Ramos (cell line): ENCODE results near the gene COG7.
"Not testable (repeated sequence)": the region's sequence is repeated elsewhere in the genome, so short reads cannot be mapped to it uniquely, and the experiment has no call there.

Experiments
- in situ Hi-C: fragments of 300-500 bp; cut with MboI; formaldehyde crosslinking; loops from one replicate; pipeline ENCODE4 v1.14.3; 2022; ENCODE audit warnings: low sequenced_read_pairs; ENCODE audit not compliant: unreplicated experiment

The COG7 gene

GRCh38 chr16:23478566-23478965 is 25.6 kb upstream of the COG7 start:
- in situ Hi-C loops: no loop called here

DNA sequence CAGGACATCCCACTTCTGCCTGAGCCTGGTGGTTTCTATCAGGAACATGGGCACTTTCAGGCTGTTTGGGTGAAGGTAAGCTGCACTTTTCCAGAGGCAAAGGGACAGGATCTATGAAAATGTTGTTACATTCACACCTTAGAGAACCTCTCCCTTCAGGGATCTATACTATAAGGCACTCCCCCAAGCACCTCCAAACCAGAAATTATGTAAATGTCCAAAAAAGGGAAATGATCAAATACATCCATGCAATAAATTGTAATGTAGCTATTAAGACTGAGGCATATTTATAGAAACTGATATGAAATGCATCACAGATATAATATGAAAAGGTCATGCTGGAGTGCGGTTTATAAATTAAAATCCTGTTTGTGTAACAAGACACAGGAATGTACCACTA is 23.3 kb upstream of the COG7 start:
- in situ Hi-C loops: no loop called here

DNA sequence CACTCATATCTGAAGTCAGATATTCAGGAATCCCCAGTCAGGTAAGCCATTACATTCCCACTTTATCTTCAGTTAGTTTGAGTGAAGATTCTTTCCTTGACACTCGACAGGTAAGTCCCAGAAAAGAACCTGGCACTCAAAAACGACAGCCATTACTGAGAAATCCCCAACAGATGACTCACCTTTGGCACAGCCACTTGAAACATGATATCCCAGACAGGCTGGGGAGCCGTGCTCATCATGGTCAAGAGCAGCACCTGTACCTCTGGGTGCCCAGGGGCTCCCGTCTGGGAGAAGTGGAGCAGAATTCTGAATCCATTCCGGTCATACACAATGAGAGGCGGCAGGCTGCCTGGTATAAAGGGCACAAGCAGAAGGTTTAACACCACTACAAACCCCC is 16.8 kb upstream of the COG7 start:
- in situ Hi-C loops: no loop called here

GRCh38 chr16:23466162-23466885 is 13.3 kb upstream of the COG7 start:
- in situ Hi-C loops: no loop called here

- in situ Hi-C loops: no loop called here
These were observed 12.2 kb upstream of the COG7 start for GRCh38 chr16:23465179-23465578.

DNA sequence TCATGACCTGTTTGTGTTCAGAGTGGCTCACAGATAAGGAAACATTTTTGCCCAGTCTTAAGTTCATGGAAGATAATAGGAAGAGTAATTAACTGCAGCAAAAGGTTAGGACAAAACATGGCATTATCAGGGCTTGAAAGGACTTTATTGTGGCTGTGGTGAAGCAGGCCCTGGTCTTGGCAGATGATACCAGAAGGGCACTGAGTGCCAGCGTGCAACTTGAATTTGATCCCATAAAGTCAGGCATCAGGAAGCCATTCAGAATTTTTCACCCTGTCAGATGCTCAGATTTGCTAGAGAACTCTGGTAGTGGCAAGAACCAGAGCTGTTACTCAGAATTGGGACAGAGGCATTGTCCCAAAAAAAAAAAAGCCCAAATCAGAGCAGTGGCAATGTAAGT is 11.2 kb upstream of the COG7 start:
- in situ Hi-C loops: no loop called here

- in situ Hi-C loops: not testable (repeated sequence)
These were observed 10.0 kb upstream of the COG7 start for GRCh38 chr16:23462994-23463393.

DNA sequence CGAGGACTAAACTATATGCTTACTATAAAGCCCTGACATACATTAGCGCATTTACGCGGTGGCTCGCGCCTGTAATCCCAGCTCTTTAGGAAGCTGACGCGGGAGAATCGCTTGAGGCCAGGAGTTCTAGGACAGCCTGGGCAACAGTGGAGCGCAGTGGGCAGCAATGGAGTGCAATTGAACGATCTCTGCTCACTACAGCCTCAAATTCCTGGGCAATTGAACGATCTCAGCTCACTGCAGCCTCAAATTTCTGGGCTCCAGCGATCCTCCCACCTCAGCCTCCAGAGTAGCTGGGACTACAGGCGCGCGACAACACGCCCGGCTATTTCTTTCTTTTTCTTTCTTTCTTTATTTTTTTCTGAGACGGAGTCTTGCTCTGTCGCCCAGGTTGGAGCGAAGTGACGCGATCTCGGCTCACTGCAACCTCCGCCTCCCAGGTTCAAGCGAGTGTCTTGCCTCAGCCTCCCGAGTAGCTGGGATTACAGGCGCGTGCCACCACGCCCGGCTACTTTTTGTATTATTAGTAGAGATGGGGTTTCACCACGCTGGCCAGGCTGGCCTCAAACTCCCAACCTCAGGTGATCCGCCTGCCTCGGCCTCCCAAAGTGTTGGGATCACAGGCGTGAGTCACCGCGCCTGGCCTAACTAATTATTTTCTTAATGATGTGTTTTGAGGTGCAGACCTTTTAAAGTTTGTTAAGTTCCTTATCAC is 506 bp upstream of the COG7 start:
- in situ Hi-C loops: no loop called here

DNA sequence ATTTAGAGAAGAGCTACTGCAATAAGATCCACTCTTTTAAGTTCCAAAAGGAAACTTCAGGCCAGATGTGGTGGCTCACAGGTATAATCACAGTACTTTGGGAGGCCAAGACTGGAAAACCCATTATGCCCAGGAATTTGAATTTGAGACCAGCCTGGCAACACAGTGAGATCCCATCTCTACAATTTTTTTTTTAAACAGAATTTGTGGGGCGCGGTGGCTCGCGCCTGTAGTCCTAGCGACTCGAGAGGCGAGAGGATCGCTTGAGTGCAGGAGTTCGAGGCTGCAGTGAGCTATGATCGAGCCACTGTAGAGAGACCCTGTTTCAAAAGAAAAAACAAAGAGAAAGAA is 793 bp downstream of the COG7 start:
- in situ Hi-C loops: no loop called here

GRCh38 chr16:23448392-23448791 is 4.6 kb downstream of the COG7 start:
- in situ Hi-C loops: no loop called here

GRCh38 chr16:23437542-23437941 is 15.4 kb downstream of the COG7 start:
- in situ Hi-C loops: loop anchor here (10.0 kb wide), 2 partner anchors 143 to 533 kb away; no protein-coding TSS in a partner anchor

DNA sequence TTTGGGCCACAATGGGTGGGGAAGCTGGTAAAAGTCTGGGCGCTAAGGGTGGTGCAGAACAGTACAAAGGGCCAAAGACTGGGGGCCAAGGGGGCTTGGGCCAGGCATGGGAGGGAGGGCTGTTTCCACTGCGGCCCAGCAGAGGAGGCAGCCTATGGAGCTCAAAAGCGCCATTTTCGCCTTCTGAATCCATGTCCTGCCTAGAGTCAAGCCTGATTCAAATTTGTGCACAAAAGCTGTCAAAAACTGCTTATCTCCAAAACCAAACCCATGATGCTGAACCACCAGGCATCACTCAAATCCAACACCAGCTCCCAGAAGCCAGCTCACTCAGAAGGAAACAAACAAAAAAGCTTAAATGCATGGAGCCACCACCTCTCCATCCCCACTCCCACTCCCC is 16.0 kb downstream of the COG7 start:
- in situ Hi-C loops: loop anchor here (10.0 kb wide), 2 partner anchors 142 to 532 kb away; no protein-coding TSS in a partner anchor

GRCh38 chr16:23435500-23435899 is 17.5 kb downstream of the COG7 start:
- in situ Hi-C loops: loop anchor here (10.0 kb wide), 2 partner anchors 141 to 531 kb away; no protein-coding TSS in a partner anchor

DNA sequence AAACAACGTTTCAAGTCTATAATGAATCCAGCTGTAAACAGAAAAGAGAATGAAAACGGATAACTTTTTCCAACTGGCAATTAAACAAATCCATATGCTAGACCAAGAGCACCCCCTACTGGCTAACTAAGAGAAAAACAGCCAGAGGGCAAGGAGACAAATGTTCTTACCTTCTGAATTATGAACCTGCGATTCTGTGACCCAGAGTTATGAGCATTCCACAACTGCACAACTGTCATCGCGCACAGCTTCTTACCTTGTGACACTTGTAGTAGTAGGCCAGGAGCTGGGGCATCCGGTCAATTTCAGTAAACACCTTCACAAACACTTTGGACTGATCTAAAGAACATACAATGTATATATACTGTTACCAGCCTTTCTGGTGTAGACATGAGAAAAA is 18.6 kb downstream of the COG7 start:
- in situ Hi-C loops: loop anchor here (5.0 to 10.0 kb wide), 3 partner anchors 140 to 530 kb away; no protein-coding TSS in a partner anchor

DNA sequence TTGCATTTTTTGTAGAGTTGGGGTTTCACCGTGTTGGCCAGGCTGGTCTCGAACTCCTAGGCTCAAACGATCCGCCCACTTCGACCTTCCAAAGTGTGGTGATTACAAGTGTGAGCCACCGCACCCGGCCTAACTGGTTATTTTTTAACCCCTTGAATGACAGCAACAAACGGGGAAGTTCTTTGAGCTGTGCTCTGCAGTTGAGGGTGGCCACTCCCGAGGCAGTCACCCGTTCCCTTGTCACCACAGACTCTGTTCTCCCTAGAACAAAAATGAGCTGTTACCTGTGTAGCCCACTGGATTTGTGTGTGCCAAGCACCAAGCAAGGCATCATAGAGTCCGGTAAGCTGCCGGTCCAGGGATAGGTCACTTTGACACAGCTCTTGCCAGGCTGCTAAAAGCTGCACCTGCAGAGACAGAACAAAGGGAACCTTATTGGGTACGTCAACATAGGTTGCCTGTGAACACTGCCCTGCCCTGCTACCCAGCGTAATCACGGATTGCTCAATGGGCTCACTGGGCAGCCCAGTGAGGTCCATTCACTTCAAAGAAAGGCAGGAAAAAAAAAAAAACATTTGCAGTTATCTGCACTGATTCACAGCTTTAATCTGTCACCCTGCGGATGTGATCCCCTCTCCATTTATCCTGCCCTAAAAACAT is 19.6 kb downstream of the COG7 start:
- in situ Hi-C loops: loop anchor here (5.0 to 10.0 kb wide), 3 partner anchors 139 to 529 kb away; no protein-coding TSS in a partner anchor

- in situ Hi-C loops: loop anchor here (5.0 to 10.0 kb wide), 3 partner anchors 138 to 528 kb away; no protein-coding TSS in a partner anchor
These were observed 20.5 kb downstream of the COG7 start for GRCh38 chr16:23432176-23433128.

DNA sequence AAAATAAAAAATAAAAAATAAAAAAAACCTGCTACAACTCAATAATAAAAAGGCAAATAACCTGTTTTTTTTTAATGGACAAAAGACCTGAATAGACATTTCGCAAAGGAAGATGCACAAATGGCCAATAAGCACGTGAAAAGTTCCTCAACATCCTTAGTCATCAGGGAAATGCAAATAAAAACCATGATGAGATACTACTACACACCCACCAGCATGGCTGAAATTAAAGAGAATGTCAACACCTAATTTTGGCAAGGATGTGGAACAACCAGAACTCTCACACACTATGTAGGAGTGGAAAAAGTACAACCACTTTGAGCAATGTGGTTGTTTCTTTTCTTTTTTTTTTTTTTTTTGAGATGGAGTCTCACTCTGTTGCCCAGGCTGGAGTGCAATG is 24.6 kb downstream of the COG7 start:
- in situ Hi-C loops: loop anchor here (10.0 kb wide), 1 partner anchor 114 kb away; no protein-coding TSS in a partner anchor

- in situ Hi-C loops: loop anchor here (10.0 kb wide), 1 partner anchor 110 kb away; no protein-coding TSS in a partner anchor
These were observed 28.6 kb downstream of the COG7 start for GRCh38 chr16:23424292-23424958.

DNA sequence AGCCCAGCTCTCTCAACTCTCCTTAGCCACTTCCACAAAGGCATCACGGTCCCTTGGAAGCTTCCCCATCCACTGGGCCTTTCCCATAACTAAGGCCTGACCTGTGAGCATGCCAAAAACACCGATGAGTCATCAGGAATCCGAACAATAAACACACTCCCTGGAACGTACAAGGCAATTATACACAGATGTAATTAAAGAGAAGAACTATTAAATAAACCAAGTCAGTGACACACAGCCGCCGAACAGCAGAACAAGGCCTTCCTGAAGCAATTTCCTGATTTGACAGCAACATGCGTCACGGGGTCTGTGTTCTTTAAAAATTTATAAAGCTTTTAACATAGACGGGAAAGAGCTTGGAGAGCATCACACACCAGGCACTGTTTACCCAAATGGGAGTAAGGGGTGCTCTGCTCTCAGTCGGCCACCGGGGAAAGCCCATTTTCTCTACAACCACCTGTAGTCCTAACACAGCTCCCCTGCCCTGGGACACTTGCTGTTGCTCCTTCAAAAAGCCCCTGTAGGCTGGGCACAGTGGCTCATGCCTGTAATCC is 29.4 kb downstream of the COG7 start:
- in situ Hi-C loops: loop anchor here (10.0 kb wide), 1 partner anchor 109 kb away; no protein-coding TSS in a partner anchor
